ENCODE measurements around the gene RCAN3.
"Not testable (repeated sequence)": the region's sequence is repeated elsewhere in the genome, so short reads cannot be mapped to it uniquely, and the experiment has no call there.

Gene RCAN3

GRCh38 chr1:24502709-24503058 lies at the start of gene RCAN3:
Gene RCAN3, plus strand, starts transcription at chr1:24502836. Its CDS starts 11,537 bp downstream, at chr1:24514373.
- peak; percentile 54 for DNase-seq (ENCODE audit: low read depth, low spot score)

GRCh38 chr1:24452922-24453485 lies 49.6 kb upstream of the RCAN3 start:
- DNase-seq (ENCODE audit: low read depth, low spot score): no peak

GRCh38 chr1:24454673-24455072 lies 48.0 kb upstream of the RCAN3 start:
- DNase-seq (ENCODE audit: low read depth, low spot score): no peak

- no peak for DNase-seq (ENCODE audit: low read depth, low spot score)
Measured at GRCh38 chr1:24455272-24455671, 47.4 kb upstream of the RCAN3 start.

- no peak for DNase-seq (ENCODE audit: low read depth, low spot score)
Measured at GRCh38 chr1:24457866-24458265, 44.8 kb upstream of the RCAN3 start.

GRCh38 chr1:24459551-24460266 lies 42.9 kb upstream of the RCAN3 start:
- no peak for DNase-seq (ENCODE audit: low read depth, low spot score)

- DNase-seq (ENCODE audit: low read depth, low spot score): not testable (repeated sequence)
Measured at GRCh38 chr1:24462128-24462527, 40.5 kb upstream of the RCAN3 start.

- no peak for DNase-seq (ENCODE audit: low read depth, low spot score)
Measured at GRCh38 chr1:24463776-24464735, 38.6 kb upstream of the RCAN3 start.

GRCh38 chr1:24465099-24465498 lies 37.5 kb upstream of the RCAN3 start:
- DNase-seq (ENCODE audit: low read depth, low spot score): no peak

GRCh38 chr1:24465638-24466037 lies 37.0 kb upstream of the RCAN3 start:
- no peak for DNase-seq (ENCODE audit: low read depth, low spot score)

- DNase-seq (ENCODE audit: low read depth, low spot score): no peak
Measured at GRCh38 chr1:24468685-24469316, 33.8 kb upstream of the RCAN3 start.

- no peak for DNase-seq (ENCODE audit: low read depth, low spot score)
Measured at GRCh38 chr1:24470592-24470991, 32.0 kb upstream of the RCAN3 start.

- no peak for DNase-seq (ENCODE audit: low read depth, low spot score)
Measured at GRCh38 chr1:24472527-24473251, 29.9 kb upstream of the RCAN3 start.

- no peak for DNase-seq (ENCODE audit: low read depth, low spot score)
Measured at GRCh38 chr1:24474193-24474592, 28.4 kb upstream of the RCAN3 start.

- no peak for DNase-seq (ENCODE audit: low read depth, low spot score)
Measured at GRCh38 chr1:24475700-24476099, 26.9 kb upstream of the RCAN3 start.

- no peak for DNase-seq (ENCODE audit: low read depth, low spot score)
Measured at GRCh38 chr1:24476571-24476970, 26.1 kb upstream of the RCAN3 start.

- DNase-seq (ENCODE audit: low read depth, low spot score): no peak
Measured at GRCh38 chr1:24477309-24477708, 25.3 kb upstream of the RCAN3 start.

- no peak for DNase-seq (ENCODE audit: low read depth, low spot score)
Measured at GRCh38 chr1:24481101-24481500, 21.5 kb upstream of the RCAN3 start.

- DNase-seq (ENCODE audit: low read depth, low spot score): no peak
Measured at GRCh38 chr1:24481843-24482610, 20.6 kb upstream of the RCAN3 start.

GRCh38 chr1:24483441-24483840 lies 19.2 kb upstream of the RCAN3 start:
- DNase-seq (ENCODE audit: low read depth, low spot score): no peak

- no peak for DNase-seq (ENCODE audit: low read depth, low spot score)
Measured at GRCh38 chr1:24484199-24484598, 18.4 kb upstream of the RCAN3 start.
